Limb (tissue), 2 donors: ENCODE measurements around the gene ANKMY2.
"Not testable (repeated sequence)": the region's sequence is repeated elsewhere in the genome, so short reads cannot be mapped to it uniquely, and the experiment has no call there.

Source experiments
- DNase-seq, 2 donors: peaks; one replicate each; pipeline ENCODE4 v3.0.0-alpha.2; 2016; ENCODE audit errors: extremely low spot score in 2 of 2

The ANKMY2 gene

DNA sequence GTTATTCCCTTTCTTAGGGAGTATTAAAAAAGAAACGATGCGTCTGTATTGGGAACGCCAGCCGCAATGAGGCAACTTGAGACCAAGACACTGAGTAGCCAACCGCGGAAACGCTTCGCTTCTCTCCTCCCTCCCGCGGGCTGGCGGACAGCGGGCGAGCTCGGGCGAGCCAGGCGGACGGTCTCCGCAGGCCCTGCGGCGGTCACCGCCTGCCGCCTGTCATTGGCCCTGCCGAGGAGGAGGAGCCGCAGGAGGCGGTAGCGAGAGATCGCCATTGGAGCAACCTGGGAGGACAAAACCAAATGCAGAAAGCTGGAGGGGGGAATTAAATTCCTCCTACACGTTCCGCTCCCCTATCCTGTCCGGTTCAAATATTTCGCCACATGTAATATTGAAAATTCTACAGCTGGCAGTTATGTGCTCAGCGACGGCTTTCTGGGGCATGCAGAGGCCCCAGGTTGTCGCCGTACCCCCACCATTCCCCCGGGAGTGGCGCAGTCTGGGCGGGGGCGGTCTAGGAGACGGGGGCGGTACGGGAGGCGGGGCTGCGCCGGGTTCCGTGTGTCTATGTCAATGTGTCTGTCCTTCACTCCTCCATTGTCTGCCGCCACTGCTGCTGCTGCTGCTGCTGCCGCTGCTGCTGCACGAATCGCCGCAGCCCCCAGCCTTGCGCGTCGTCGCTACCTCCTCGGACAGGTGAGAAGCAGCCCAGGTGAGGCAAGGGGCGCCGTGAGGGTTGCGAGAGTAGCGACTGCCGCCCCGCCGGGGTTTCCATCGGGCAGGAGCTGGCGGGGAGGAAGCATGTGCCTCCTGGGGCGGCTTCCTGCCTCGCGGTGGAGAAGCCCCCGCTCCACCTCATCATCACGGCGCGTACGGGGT is at the start of gene ANKMY2, which contains the start of gene BZW2:
ANKMY2 (minus strand) TSS at position 162 of the 879 bp plus-strand sequence. CDS start 181 bp downstream, outside the sequence.
BZW2 (plus strand) TSS at position 589 of the 879 bp plus-strand sequence. CDS start 19,263 bp downstream, outside the sequence.
- DNase-seq: peak; percentile 95 to 96

DNA sequence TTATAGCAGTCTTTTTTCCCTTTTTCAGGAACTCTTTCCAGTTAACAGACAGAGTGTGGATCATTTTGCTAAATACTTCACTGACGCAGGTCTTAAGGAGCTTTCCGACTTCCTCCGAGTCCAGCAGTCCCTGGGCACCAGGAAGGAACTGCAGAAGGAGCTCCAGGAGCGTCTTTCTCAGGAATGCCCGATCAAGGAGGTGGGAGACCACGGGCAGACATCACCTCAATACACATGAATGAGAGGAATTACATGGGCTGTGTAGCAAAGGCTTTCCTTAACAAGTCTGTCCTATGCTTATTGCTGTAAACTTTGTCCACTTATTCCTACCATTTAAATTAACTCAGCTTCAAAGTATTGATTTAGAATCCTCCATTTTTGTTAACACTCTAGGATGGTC is 49.3 kb upstream of the ANKMY2 start:
- no peak for DNase-seq

DNA sequence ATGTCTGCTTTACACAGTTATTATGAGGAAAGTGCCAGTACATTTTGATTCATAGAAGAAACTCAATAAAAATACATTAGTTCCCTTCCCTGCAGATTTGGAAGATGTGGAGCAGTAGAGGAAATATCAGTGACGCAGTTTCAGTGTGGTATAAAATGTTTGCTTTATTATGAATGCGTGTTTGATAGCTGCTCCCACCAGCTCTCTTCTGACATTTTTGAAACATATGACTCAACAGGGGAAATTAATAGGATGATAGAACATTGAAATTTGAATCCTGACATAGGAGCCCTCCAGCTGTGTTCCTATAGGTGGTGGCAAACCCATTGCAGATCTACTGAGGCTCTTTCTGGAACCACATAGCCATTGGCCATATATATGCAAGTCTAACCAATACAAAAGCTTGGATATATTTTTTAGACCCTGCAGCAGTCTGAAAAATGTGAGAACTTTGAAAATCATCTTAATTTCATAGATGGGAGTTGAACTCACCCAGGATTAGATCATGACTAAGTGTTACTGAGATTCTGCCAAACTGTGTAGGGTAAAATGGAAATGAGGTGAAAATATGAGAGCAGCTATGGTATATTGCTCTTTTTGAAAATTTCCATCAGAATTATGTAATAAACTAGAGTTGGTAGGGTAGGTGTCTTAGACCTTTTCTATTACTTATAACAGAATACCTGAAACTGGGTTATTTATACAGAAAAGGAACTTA is 48.2 kb upstream of the ANKMY2 start:
- DNase-seq: no peak

DNA sequence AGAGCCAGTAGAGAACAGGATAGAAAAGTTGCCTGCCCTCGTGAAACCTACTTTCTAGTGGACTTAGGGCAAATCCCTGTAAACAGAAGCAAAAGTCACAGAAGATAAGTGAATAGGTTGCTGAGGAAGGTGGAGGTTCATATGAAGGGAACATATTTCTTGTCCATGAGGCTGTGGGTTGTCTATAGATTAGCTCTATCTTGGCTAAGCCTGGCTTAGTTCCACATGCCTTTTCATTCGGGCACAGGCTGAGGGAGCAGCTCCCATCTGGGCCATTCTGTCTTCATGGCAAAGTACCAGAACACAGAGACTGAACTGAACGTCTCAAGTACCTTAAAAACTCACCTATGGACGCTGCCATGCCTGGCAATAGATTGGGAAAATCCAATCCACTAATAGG is 45.7 kb upstream of the ANKMY2 start:
- DNase-seq: no peak

- DNase-seq: no peak
Measured at GRCh38 chr7:16688249-16688648, 42.7 kb upstream of the ANKMY2 start.

GRCh38 chr7:16685535-16685934 is 40.0 kb upstream of the ANKMY2 start:
- no peak for DNase-seq

- no peak for DNase-seq
Measured at GRCh38 chr7:16684935-16685334, 39.4 kb upstream of the ANKMY2 start.

DNA sequence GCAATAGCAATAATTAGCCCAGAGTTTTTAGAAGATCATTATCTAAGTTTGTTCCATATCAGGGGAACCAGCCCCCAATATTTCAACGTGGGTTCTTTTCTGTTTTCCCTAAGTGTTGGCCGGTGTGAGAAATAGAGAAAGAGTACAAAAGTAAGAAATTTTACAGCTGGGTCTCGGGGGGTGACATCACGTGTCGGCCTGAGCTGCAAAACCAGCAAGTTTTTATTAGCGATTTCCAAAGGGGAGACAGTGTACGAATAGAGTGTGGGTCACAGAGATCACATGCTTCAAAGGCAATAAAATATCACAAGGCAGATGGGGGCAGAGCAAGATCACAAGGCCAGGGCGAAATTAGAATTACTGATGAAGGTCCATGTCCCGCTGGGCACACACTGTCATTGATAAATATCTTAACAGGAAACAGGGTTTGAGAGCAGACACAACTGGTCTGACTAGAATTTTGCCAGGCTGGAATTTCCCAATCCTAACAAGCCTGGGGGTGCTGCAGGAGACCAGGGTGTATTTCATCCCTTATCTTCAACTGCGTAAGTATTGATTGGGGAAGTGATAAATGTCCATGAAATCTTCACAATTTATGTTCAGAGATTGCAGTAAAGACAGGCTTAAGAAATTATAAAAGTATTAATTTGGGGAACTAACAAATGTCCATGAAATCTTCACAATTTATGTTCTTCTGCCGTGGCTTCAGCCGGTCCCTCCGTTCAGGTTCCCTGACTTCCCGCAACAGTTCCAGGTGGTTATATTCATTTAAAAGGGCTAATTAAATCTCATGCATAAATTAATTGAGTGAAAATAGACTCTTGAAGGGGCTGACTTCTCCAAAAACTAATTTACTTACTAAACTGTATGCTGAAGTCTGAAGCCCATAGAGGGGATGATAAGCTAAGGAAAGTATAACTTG is 33.4 kb upstream of the ANKMY2 start:
- DNase-seq: not testable (repeated sequence)

GRCh38 chr7:16677978-16678494 is 32.5 kb upstream of the ANKMY2 start:
- no peak for DNase-seq

DNA sequence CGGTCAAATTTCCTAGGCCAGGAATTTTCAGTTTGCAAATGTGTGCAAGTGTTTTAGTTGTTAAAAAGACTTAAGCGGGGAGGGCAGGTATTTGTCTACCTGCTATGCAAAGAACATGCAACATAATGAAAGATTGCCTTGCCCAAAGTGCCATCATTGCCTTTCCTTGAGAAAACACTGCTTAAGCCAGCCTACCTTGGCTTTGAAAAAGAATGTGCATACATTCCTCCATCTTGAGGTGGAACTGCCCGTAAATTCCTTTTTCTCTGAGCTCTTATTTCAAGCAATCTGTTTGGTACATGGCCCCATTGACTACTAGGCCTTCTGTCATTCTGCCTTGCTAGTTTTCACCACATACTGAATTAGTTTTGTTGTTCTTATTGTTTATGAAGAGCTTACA is 29.7 kb upstream of the ANKMY2 start:
- no peak for DNase-seq

- DNase-seq: no peak
Measured at GRCh38 chr7:16671811-16672210, 26.3 kb upstream of the ANKMY2 start.

- no peak for DNase-seq
Measured at GRCh38 chr7:16670731-16671344, 25.3 kb upstream of the ANKMY2 start.

DNA sequence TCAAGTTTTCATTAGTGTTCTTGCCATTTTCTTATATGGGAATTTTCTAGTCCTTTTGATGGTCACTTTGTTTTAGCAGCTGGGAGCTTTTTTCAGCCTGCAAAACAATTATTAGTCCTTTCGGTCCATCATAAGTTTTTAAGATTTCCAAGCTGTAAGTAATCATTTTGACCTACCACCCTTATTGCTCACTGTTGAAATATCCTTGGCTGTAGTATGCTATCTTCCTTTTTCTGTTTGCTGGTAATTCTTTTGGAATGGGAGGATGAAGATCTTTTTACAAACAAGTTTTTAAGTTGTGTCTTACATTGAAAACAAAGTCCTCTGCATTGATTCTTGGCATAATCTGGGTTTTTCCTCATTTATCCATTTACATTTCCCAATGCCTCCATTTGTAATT is 24.5 kb upstream of the ANKMY2 start:
- no peak for DNase-seq

- no peak for DNase-seq
Measured at GRCh38 chr7:16669581-16669980, 24.0 kb upstream of the ANKMY2 start.

DNA sequence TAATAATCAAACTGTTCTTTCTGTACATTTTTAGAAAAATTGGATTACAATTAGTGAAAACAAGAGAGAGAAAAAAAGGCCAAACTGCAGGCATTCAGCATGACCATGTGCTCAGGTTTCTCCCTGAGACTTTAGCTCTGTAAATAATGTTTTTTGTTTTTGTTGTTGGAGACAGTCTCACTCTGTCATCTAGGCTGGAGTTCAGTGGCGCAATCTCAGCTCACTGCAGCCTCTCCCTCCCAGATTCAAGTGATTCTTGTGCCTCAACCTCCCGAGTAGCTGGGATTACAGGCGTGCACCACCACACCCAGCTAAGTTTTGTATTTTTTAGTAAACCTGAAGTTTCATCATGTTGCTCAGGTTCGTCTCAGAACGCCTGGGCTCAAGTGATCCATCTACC is 23.4 kb upstream of the ANKMY2 start:
- DNase-seq: no peak

- no peak for DNase-seq
Measured at GRCh38 chr7:16668049-16668858, 22.7 kb upstream of the ANKMY2 start.

DNA sequence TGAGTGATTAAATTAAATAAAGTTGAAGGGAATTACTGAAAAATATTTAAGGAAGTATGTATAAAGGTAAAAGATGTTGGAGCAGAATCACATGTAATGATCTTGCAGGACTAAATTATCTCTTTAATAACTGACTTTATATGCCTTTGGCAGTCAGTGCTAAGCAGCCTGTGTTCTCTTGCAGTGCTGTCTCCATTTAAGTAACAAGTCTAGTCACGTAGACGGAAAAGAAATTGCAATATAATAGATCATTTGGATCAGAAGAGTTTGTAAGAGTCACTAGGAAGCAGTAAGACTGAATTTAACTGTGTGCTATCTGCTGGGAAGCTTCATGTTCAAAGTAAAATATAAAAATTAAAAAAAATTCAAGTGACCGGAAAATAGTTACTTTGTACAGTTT is 21.8 kb upstream of the ANKMY2 start:
- no peak for DNase-seq

GRCh38 chr7:16661924-16662323 is 16.4 kb upstream of the ANKMY2 start:
- DNase-seq: no peak

DNA sequence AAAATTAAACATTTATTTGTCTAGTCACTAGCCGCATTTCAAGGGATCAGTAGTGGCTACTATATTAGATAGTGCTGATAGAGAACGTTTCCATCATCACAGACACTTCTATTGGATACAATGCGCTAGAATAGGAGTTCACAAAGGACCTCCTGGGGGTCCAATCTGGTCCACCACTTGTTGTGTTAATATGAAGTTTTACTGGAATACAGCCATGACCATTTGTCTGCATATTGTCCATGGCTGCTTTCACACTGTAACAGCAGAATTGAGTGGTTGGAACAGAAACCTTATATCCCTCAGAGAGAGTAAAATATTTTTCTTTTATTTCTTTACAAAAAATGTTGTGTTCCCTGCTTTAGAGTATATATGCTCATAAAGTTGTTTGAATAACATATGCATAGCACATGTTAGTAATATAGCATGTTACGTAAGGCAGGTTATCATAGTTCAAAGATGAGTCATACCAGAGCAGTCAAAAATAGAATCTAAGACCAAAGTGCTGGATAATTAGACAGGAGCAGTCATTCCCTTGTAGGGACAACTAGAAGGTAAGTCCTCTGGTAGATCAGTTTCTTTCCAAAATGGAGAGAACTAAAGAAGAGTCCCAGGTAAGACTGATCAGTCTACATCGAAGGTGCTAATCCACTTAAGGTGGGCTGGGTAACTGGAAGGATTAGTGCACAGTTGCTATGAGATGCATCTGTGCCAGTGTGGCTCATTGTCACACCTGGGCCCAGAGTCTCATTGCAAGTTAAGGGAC is 15.3 kb upstream of the ANKMY2 start:
- DNase-seq: peak in 1 of 2 donors; percentile 39
